BE2C (cell line): ENCODE measurements around the gene SRSF4.

Experiments used
- DNase-seq: peaks from one replicate; pipeline ENCODE4 v3.0.0-alpha.2; 2020
- H3K27me3 ChIP-seq: fragments of 250-450 bp; sonication (Bioruptor Pico); 2 replicates; pipeline ENCODE4 v1.5.1; 2020; ENCODE audit warnings: mild to moderate bottlenecking
- H3K36me3 ChIP-seq: fragments of 250-450 bp; sonication (Bioruptor Pico); 2 replicates; pipeline ENCODE4 v1.5.1; 2020; ENCODE audit warnings: mild to moderate bottlenecking
- H3K4me1 ChIP-seq: fragments of 250-450 bp; sonication (Bioruptor Pico); 2 replicates; pipeline ENCODE4 v1.5.1; 2020
- H3K4me3 ChIP-seq: 2 replicates; pipeline ENCODE4 v1.5.1; 2011; ENCODE audit warnings: low read depth, low read length
- H3K9me3 ChIP-seq: fragments of 250-450 bp; sonication (Bioruptor Pico); 2 replicates; pipeline ENCODE4 v1.5.1; 2020
- CTCF ChIP-seq: IDR thresholded peaks from 2 replicates; pipeline ENCODE4 v1.5.1; 2012; ENCODE audit warnings: mild to moderate bottlenecking, low read depth, low read length

Gene SRSF4

GRCh38 chr1:29176576-29176975 is 5.1 kb downstream of the SRSF4 start:
- no peak overlapping the region for H3K4me3 ChIP-seq
- no peaks in the 10 kb centered on the region for H3K4me1 ChIP-seq
- H3K36me3 ChIP-seq: peaks cover 5% of the 10 kb centered on the region
- no peak for TF ChIP-seq CTCF
- no peak for DNase-seq
- H3K27me3 ChIP-seq: no peaks in the 10 kb centered on the region
- no peaks in the 10 kb centered on the region for H3K9me3 ChIP-seq

- TF ChIP-seq CTCF: no peak
- peaks cover 1% of the 10 kb centered on the region; the same call in 1 of the 2 replicates for H3K36me3 ChIP-seq
- no peaks in the 10 kb centered on the region for H3K27me3 ChIP-seq
- H3K4me1 ChIP-seq: no peaks in the 10 kb centered on the region
- DNase-seq: no peak
- H3K9me3 ChIP-seq: no peaks in the 10 kb centered on the region
- H3K4me3 ChIP-seq: no peak overlapping the region
These were observed 9.2 kb downstream of the SRSF4 start for GRCh38 chr1:29172415-29172939.

- no peak overlapping the region for H3K4me3 ChIP-seq
- no peak for TF ChIP-seq CTCF
- no peak for DNase-seq
- no peaks in the 10 kb centered on the region for H3K4me1 ChIP-seq
- H3K36me3 ChIP-seq: peaks cover 6% of the 10 kb centered on the region; the same call in 1 of the 2 replicates
- H3K27me3 ChIP-seq: no peaks in the 10 kb centered on the region
- no peaks in the 10 kb centered on the region for H3K9me3 ChIP-seq
These were observed 10.2 kb downstream of the SRSF4 start for GRCh38 chr1:29171521-29171920.

GRCh38 chr1:29171089-29171488 is 10.6 kb downstream of the SRSF4 start:
- Histone ChIP-seq H3K27me3 (no peaks in the 10 kb centered on the region), H3K9me3 (no peaks in the 10 kb centered on the region), H3K36me3 (peaks cover 10% of the 10 kb centered on the region), H3K4me3 (no peak overlapping the region), H3K4me1 (no peaks in the 10 kb centered on the region)
- TF ChIP-seq CTCF: no peak
- DNase-seq: no peak

GRCh38 chr1:29169976-29170375 is 11.7 kb downstream of the SRSF4 start:
- Histone ChIP-seq H3K27me3 (no peaks in the 10 kb centered on the region), H3K36me3 (peaks cover 19% of the 10 kb centered on the region), H3K4me3 (no peak overlapping the region), H3K4me1 (no peaks in the 10 kb centered on the region), H3K9me3 (no peaks in the 10 kb centered on the region)
- TF ChIP-seq CTCF: no peak
- no peak for DNase-seq

- H3K27me3 ChIP-seq: no peaks in the 10 kb centered on the region
- H3K4me3 ChIP-seq: no peak overlapping the region
- TF ChIP-seq CTCF: no peak
- peaks cover 19% of the 10 kb centered on the region for H3K36me3 ChIP-seq
- H3K9me3 ChIP-seq: no peaks in the 10 kb centered on the region
- H3K4me1 ChIP-seq: no peaks in the 10 kb centered on the region
- no peak for DNase-seq
These were observed 13.8 kb downstream of the SRSF4 start for GRCh38 chr1:29167904-29168303.
